Measurements from ENCODE around the gene FGFBP2.

Gene FGFBP2

DNA sequence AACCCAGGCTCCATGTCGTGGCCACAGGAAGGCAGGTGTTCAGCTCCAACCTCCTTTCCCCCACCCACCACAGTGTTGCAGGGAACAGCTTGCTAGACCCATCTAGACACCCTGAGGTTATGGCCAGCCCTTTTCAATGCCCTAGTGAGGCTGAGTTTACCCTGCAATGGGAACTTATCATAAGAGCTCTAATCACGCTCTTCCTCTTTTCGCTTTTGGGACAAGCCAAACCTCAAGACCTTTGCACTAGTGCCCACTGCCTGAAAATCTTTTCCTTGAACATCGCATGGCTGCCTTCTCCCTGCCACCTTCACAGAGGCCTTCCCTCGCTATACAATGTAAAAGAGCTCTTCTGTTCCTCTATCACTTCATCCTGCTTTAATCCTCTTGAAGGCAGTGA, 2.4 kb upstream of the FGFBP2 start:
- no peak for DNase-seq

- peak; percentile 3 for DNase-seq
Measured at GRCh38 chr4:15964159-15964558, 1.2 kb upstream of the FGFBP2 start.

- peak; percentile 32 for DNase-seq
Measured at GRCh38 chr4:15963576-15963975, 601 bp upstream of the FGFBP2 start.

DNA sequence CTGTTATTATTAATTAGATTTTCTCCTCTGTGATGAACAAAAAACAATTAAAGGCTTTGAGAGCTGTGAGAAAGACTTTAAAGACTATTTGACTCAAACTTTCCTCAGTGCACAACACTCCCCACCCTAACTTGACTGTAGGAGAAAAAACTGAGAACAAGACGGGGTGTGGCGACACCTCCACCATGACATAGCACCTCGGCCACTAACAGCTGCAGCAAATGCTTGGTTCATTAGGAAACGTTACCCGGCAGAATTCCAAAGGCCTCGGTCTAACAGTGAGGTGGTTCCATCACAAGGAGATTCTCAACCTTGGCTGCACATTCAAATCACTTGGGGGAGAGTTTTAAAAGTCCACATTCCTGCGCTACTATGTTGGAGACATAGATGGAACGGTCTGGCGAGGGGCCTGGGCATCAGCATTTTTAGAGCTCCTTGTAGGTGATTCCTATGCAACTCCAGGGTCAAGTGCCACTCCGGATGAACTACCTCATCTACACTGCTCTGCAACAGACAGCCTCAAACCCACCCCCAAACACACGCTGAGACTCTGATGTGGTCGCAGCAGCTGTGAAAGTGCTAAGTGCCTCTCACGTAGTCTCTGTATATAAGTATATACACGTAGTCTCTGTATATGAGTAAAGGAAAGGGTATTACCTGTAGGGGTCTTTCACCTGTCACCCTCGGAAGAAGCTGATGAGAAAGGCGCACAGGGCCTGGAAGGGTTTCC, 1.0 kb downstream of the FGFBP2 start:
- DNase-seq, result no peak

GRCh38 chr4:15958562-15958961, 4.4 kb downstream of the FGFBP2 start:
- DNase-seq, result no peak

DNA sequence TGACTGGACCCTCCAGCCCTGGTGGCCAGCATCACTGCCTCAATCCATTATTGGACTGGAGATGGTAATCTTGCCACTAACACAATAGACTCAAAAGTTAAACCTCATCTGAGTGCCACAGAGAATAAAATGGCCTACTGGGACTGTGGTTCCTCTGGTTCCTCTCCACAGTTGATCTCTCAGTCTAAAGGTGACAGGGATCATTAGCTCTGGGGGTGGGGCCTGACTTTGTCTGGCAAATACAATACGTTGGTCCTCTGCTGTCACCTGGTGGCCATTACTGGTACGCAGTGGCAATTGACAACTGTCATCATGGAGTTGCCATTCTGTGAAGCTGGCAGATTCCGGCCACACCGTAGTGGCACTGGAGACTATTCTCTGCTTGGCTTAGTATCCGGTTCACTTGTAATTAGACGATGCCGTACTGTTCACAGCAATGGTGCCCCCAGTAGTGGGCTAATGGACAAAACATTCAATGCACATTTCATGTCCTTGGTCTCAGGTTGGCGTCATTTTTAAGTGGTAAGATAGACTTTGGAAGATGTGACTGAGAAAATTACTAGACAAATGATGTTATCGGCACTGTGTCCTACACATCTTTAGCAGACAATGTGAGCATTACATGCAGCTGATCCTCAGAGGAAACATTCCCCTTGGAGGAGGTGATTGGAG, 6.7 kb downstream of the FGFBP2 start:
- peak; percentile 77 for DNase-seq

DNA sequence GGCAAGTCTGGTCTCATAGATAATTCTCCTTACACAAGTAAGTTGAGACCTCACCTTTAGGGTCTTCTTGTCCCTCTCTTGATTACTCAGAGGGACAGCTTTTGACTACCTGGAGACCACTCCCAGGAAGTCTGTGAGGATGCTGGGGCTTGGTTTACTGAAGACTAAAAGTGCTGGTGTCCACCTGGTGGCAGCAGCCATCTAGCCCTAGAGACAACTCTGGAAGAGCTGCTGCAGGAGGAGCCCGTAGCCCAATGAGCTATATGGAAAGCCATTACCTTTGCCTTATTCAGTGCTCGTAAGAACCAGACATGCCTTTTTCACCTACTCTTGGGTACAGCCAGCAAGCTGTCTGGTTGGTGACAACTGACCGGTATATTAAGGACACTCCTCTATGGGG, 7.3 kb downstream of the FGFBP2 start:
- DNase-seq, result no peak

DNA sequence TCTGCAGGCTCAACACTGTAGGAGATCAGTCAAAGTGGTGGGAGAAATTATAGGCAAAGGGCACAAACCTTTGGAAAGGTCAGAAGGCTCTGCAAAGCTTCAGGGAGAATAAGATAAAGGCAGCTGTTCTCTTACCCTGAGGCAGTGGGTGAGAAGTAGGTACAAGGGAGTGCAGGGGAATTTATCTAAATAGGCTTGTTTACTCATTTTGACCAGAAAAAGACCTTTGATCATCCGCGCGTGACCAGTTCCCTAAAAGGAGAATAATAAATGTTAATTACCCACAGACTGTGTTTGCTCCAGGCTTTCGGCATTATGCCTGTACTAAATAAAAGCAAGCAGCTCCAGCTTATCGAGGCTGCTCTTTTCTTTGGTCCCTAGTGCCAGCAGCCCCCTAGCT, 9.3 kb downstream of the FGFBP2 start:
- DNase-seq, result no peak

GRCh38 chr4:15951781-15952180, 11.2 kb downstream of the FGFBP2 start:
- no peak for DNase-seq

GRCh38 chr4:15948826-15949225, 14.1 kb downstream of the FGFBP2 start:
- no peak for DNase-seq

DNA sequence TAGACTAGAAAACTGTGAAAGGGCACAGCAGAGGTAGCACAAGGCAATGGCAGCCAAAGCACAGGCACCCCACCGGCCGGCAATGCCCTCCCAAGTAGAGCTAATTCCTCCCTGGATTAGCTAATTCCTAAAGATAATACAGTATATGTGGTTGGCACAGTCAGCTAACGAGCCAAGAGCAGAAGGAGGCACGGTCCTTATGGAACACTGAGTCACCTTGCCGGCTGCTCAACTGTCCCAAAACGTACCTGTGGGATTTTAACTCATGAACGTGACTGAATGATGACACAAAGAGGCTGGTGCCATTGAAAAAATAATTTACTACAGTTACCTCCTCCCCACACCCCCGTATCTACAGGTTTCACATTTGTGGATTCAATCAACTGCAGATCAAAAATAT, 15.3 kb downstream of the FGFBP2 start:
- DNase-seq, result no peak

- DNase-seq, result no peak
Measured at GRCh38 chr4:15945516-15945915, 17.5 kb downstream of the FGFBP2 start.

GRCh38 chr4:15944895-15945294, 18.1 kb downstream of the FGFBP2 start:
- DNase-seq, result no peak

- no peak for DNase-seq
Measured at GRCh38 chr4:15942283-15942682, 20.7 kb downstream of the FGFBP2 start.

DNA sequence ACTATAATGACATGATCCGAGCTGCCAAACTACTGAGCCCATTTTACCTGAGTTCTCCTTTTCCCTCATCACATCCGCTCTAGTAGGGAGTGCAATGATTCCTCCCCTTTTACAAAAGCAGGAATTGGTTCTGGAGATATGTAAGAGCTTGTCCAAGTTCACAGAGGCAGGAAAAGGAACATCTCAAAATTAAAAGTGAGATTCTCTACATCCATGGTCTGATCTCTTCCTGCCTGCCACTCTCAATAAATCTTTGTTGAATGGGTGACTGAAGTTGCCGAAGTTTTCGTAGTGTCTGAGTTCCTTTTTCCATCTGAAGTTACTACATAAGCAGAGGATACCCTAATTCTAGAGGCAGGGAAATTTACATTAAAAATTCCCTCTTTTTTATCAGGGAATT, 24.3 kb downstream of the FGFBP2 start, which contains the start of gene FGFBP1:
FGFBP1 (minus strand) TSS at position 101 of the 400 bp plus-strand sequence. CDS start 2,108 bp downstream, outside the sequence.
- DNase-seq, result no peak

- DNase-seq, result no peak
Measured at GRCh38 chr4:15938182-15938581, 24.8 kb downstream of the FGFBP2 start.

GRCh38 chr4:15936495-15936894, 26.5 kb downstream of the FGFBP2 start:
- DNase-seq, result no peak

- DNase-seq, result no peak
Measured at GRCh38 chr4:15935504-15936402, 27.2 kb downstream of the FGFBP2 start.

DNA sequence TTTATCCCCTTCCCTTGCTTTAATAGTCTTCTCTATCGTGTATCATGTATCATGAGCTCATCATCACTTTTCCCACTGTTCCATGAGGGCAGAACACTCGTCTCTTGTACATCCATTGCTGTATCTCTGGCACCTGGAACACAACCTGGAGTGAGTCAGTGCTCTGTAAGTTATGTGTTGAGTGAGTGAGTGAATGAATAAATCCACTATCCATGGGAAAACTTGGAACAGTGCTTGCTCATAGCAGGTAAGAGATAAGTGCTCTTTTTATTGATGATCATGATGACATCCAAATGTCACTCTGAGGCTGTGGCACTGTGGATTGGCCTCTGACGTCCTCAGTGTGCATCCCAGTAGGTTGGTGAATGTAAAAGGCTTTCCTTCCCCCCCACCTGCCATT, 28.7 kb downstream of the FGFBP2 start:
- DNase-seq, result no peak

DNA sequence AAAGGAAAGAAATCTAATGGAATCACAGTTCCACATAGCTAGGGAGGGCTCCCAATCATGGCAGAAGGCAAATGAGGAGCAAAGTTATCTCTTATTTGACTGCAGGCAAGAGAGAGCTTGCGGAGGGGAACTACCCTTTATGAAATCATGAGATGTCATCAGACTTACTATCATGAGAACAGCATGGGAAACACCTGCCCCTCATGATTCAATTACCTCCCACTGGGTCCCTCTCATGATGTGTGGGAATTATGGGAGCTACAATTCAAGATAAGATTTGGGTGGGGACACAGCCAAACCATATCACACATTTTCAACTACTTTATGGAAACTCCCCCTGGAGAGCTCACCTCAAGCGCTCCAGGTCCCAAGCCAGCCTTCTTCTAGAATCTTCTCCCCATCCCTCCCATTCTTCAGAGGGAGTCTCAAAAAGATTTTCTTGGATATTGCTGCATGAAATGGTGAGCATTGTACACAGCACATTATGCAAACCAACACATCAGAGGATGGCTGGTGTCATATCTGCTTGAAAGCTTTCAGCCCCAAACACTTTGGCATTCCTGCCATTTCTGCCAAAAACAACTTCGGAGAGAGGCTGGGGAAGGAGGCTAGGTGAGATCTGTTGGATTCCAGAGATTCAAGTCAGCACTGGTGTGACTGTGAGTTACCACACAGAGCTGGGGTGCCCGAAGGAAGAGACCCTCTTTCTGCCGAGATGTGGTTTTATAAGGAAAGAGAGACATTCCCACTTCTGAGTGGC, 31.3 kb downstream of the FGFBP2 start:
- no peak for DNase-seq

DNA sequence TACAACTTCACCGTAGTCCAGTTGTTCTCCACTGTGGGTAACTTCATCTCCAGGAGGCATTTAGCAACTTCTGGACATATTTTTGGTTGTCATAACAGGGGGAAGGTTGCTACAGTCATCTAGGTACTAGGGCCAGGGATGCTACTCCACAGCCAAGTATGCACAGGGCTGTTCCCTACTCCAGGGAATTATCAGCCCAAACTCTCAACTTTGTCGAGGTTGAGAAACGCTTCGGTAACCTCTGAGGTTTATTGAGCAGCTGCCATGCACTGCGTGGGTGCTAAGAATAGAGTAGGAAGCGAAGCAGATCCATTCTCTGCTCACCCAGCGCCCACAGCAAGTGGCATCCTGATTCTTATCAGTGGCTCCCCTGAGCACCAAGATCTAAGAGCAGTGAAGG, 32.7 kb downstream of the FGFBP2 start:
- DNase-seq, result no peak

DNA sequence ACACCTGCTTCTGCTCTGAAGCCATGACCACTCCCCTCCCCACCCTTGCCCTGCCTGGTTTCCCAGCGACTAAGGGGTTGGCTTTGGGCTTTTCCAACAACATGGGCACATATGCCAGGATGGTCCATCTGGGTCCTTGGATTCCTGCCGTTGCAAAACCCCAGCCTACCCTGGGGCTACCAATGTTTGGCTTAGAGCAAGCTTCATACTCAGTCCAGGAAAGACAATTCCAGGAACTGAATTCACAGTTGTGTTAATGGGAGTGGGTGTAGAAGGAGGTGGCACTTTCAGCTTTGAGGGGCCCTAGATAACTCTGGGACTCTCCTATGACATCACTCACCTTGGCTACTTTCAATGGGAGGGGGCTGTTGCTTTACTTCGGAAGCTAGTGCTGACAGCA, 33.4 kb downstream of the FGFBP2 start:
- no peak for DNase-seq

- DNase-seq, result no peak
Measured at GRCh38 chr4:15928883-15929282, 34.1 kb downstream of the FGFBP2 start.

Measured in activated CD4-positive, alpha-beta T cell treated with anti-CD3 and anti-CD28 coated beads, Interleukin-2, Interleukin-6, amounts not matched to agents 100 ng/mL and 50 ng/mL, durations not matched to agents 16 hours and 8 hours (primary cell).